Superior temporal gyrus (tissue), 1 donor: ENCODE measurements around the gene RNASEH2A.

ENCODE experiments used
- DNase-seq: peaks from one replicate; pipeline ENCODE4 v3.0.0-alpha.2; 2016; ENCODE audit errors: extremely low spot score

RNASEH2A gene

DNA sequence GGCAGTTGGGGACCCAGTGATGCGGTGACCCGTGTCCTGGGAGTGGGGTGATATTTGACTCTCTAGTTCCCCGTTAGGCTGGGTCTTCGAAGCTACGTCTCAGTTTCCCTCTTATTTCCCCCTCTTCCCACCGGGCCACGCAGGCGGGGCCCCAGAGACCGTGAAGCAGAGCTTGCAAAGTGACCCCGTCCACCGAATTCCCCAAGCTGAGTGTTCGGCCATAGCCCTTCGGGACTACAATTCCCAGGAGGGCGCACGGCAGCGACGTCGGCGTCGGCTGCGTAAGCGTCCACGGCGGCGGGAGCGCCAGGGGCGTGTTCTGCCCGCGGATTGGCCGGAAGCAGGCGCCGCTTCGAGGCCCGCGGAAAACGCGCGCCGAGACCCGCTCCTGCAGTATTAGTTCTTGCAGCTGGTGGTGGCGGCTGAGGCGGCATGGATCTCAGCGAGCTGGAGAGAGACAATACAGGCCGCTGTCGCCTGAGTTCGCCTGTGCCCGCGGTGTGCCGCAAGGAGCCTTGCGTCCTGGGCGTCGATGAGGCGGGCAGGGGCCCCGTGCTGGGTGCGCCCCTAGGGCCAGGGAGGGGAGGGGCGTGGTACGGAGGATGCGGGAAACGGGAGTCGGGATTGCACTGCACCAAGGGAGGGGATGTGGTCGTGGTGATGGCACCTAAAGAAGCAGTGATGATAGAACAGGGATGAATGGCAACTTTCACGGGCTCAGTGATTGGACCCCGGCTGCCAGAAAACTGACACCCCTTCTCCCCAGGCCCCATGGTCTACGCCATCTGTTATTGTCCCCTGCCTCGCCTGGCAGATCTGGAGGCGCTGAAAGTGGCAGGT lies at the start of gene RNASEH2A:
TSS of gene RNASEH2A (plus strand) at position 343 of the 840 bp plus-strand sequence. CDS start at position 433, 90 bp downstream.
- peak; percentile 91 for DNase-seq

DNA sequence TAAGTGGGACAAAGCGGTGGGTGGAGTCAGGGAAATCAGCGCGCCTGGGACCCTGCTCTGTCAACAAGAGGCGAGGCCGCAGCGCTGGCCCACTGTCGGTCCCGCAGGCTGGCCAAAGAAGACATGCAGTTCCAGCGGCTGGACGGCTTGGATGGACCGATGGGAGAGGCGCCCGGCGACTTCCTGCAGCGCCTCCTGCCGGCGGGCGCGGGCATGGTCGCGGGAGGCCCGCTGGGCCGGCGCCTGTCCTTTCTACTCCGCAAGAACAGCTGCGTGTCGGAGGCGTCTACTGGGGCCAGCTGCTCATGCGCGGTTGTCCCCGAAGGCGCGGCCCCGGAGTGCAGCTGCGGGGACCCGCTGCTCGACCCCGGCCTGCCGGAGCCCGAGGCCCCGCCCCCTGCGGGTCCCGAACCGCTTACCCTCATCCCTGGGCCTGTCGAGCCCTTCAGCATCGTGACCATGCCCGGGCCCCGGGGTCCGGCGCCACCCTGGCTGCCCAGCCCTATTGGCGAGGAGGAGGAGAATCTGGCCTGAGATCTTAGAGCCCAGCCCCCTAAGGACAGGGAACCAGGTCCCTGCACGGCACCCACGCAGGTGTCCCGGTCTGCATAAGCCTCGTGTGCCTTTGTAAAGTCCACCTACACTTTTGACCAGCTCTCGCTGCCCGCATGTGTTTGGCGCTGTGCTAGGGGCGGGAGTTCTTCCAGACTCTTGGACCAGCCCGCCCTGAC lies 48.7 kb upstream of the RNASEH2A start:
- DNase-seq = peak; percentile 51

DNA sequence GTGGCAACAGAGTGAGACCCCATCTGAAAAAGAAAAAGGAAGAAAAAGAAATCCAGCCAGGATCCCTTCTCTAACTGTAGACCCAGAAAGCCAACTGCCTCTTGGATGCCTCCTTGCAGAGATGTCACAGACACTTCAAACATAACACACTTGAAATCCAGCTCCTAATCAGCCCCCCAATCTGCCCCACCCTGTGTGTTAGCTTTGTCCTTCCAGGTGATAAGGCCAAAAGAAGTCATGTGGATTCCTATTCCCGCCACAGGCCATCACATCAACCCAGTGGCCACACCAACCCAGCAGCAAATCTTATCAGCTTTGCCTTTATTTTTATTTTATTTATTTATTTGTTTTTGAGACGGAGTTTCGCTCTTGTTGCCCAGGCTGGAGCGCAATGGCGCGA lies 46.7 kb upstream of the RNASEH2A start:
- no peak for DNase-seq

DNA sequence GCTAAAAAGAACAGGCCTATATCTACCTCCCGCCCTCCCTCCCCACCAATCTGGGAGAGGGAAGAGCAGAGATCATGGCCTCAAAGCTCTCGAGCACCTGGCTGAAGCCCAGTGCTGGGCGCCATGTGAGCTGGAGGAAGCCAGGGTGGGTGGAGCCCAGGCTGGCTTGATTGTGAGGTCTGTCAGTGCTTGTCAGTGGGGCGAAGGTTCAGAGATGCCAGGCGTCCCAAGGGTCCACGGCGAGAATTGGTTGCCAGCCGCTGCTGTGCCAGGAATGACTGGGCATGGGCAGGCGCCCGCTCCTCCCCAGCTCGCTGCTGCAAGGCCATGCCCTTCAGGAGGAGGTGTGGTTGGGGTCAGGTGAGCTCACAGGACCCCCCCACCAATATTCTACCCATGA lies 43.3 kb upstream of the RNASEH2A start:
- no peak for DNase-seq

DNA sequence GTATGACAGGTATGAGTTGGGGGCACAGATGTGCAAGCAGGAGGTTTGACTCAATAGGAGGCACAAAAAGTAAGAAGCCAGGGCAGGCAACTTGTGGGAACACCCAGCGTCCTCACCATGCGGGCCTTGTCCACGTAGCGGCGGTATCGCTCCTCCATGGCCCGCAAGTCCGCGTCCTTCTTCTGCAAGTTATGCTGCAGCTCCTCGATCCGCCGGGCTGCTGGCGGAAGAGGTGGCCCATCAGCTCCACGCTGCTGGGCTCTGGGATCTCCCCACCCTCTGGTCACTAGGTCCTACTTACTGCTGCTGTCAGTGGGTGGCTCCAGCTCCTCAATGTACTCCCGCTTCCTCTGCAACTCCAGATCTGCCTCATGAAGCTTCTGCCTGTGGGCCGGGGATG lies 41.7 kb upstream of the RNASEH2A start:
- no peak for DNase-seq

DNA sequence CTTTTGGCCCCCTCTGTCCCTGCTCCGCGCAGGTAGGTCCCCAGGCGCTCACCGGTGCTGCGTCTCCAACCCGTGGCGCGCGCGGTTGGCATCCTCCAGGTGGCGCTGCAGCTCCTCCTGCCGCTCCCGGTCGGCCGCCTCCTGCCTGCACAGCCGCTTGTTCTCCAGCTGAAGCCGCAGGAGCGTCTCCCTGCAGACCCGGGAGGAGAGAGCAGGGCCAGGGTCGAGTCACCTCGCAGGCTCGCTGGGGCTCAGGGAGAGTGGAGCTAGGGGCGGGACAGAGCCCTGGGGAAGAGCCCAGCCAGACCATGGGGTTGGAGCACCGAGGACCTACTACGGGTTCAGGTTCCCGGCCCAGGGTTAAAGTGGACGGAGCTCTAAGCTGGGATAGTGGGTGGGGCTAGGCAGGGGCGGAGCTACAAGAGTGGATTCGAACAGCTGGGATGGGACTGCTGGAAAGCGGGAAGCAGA lies 40.3 kb upstream of the RNASEH2A start:
- peak; percentile 57 for DNase-seq

DNA sequence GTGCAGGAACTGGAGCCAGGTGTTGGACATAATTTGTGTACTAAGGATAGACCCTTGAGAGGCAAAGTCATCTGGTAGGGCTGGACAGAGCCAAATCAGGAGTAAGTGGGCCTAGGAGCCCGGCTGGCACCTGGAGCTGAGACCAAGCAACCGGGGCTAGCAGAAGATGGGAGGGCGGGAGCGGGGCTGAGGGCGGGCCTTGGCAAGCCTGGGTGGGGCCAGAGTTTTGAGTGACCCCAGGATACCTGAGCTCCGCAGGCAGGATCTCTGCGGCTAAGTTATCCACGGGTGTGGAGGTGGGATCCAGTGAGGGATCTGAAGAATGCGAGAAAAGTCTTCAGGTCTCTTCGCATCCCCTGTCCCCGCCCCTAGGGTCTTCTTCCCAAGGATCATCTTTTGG lies 39.2 kb upstream of the RNASEH2A start:
- DNase-seq = no peak

DNA sequence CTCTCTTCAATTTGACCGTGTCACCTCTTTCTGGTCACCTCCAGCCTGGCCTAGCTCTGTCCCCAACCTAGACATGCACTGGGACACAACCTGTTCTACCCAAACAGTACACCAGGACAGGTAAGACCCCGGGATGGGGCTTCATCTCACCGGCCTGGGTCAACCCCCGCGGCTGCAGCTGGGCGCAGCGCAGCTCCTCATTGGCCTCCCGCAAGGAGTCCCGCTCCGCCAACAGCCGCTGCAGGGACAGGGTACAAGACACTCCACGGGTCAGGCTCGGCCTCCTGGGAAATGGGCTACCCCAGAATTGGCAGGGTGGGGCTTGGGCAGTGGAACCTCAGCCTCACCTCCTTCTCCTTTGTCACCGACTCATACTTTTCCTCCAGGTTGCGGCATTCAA lies 38.7 kb upstream of the RNASEH2A start:
- DNase-seq = no peak

DNA sequence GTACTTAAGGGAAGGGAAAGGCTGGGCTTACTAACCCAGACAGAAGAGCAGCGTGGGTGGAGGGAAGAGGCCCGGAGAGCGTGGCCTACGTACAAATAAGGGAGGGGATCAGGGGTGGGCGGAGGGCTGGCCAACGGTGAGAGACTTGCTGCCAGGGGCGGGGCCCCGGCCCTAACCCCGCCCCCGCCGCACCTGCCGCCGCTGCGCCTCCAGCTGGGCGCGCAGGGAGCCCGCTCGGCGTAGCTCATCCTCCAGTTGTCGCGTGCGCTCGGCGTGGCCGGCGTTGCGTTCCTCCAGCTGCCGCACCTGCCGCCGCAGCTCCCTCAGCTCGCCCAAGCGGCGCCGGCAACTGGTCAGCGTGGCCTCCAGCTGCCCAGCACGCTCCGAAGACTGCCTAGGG lies 36.7 kb upstream of the RNASEH2A start:
- DNase-seq = no peak

DNA sequence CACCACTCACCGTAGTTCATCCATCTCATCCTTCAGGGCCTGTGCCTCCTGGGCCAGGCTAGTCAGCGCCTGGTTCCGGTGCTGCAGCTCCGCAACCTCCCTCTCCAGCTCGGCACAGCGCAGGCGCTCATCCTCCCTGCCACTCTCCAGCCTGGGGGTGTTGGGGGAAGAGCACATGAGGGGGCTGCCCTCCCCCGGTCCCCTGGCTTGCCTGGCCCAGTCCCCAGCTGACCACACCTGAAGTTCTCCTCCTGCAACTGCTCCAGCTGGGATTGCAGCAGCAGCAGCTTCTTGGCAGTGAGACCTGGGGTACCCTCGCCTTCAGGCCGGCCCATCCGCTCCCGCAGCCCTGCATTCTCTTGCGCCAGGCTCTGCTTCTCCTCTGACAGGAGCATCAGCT lies 35.5 kb upstream of the RNASEH2A start:
- DNase-seq = no peak

DNA sequence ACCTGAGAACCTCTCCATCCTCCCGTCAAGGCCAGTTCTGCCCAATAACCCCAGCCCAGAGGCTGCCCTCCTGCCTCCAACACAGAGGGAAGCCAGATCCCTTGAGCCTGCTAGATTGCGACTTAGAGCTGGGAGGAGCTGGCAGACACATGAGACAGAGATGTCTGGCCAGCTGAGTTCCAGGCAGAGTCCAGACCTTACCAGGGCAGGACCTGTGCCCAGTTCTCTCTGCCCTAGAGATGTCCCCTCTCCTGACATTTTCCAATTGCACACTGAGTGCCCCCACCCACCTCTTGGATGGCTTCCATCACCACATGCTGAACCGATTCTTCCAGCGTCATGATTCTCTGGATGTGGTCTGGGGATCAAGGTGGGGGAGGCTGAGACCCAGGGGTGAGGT lies 34.1 kb upstream of the RNASEH2A start:
- no peak for DNase-seq

DNA sequence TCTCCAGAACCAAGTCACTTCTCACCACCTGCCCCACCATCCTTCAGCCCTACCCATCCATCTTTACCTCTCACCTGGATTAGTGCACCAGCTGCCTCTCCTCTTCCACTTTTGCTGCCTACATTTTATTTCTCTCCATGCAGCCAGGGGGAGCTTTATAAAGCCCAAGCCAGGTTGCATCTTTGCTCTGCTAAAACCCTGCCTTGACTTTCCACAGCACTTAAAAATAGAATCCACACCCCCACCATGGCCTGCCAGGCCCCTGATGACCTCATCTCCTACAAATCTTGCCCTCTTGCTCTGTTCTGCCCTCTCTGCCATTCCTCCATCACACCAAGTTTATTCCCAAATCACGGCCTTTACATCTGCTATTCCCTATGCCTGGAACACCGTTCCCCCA lies 32.8 kb upstream of the RNASEH2A start:
- DNase-seq = no peak

DNA sequence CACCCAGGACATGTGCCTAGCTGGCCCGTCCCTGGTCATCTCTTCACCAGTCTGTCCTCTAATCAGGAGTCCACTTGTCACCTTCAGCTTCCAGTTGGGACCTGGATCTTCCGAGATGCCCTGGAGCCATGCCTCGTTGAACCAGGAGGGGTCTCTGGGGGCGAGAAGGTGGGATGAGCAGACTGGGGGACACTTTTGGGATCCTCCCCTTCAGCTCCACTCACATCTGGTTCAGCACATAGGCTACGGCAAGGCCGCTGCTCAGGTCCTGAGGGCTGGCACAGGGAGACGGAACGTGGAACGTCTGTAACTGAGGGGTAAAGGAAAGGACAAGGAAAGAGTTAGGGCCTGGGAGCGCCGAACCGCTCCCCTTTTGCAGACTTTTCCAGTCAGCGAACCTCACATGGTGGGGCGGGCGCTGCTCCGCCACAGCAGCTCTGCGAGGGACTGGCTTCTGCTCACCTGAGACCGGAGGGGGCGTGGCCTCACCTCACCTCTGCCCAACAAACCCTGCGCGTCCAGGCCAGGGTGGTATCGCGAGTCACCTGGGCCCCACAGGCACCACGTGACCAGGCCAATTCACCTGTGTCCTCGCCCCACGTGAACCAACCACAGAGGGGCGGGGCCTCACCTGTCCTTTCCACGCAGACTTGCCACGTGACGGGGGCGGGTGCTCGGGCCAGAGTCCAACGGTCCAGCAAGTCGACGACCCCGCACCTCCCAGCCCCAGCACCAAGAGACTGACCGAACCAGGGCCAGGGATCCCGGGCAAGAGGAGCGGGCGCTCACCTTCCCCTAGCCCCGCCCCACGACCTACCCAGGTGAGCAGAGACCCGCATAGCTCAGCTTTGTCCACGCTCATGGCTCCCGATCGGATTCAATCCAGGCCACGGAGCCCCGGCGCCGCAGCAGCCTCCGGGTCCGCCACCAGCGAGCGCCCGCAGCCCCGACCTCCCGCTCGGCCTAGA lies 31.5 kb upstream of the RNASEH2A start, which contains the start of gene HOOK2:
TSS of gene HOOK2 (minus strand) at position 965 of the 968 bp plus-strand sequence. CDS start at position 862, 103 bp downstream.
- DNase-seq = no peak

DNA sequence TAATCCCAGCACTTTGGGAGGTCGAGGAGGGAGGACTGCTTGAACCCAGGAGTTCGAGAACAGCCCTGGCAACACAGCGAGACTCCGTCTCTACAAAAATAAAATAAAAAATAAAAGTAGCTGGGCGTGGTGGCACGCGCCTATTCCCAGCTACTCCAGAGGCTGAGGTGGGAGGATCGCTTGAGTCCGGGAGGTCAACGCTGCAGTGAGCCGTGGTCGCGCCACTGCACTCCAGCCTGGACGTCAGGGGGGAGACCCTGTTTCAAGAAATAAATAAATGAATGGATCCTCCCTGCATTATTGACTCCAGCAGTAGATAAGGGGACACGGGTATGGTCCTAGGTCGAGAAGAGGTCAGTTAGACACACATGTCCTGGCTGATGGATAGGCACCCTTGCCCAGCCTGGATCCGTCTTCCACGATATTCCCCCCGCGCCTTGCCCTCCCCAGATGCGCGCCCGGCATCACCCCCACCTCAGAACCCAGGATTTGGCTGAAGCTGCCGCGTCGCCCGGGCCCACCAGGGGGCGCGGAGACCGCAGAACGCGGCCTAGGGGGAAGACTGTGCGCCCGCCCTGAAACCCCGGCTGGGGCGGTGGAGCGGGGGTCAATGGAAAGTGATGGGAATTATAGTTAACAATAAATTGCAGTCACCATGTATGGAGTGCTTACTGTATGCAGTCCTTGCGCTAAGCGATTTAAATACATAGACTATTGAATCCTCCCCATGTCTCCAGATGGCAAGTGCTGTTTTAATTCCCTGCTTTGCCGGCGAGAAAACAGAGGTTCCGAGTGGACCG lies 29.0 kb upstream of the RNASEH2A start:
- DNase-seq = peak; percentile 87

DNA sequence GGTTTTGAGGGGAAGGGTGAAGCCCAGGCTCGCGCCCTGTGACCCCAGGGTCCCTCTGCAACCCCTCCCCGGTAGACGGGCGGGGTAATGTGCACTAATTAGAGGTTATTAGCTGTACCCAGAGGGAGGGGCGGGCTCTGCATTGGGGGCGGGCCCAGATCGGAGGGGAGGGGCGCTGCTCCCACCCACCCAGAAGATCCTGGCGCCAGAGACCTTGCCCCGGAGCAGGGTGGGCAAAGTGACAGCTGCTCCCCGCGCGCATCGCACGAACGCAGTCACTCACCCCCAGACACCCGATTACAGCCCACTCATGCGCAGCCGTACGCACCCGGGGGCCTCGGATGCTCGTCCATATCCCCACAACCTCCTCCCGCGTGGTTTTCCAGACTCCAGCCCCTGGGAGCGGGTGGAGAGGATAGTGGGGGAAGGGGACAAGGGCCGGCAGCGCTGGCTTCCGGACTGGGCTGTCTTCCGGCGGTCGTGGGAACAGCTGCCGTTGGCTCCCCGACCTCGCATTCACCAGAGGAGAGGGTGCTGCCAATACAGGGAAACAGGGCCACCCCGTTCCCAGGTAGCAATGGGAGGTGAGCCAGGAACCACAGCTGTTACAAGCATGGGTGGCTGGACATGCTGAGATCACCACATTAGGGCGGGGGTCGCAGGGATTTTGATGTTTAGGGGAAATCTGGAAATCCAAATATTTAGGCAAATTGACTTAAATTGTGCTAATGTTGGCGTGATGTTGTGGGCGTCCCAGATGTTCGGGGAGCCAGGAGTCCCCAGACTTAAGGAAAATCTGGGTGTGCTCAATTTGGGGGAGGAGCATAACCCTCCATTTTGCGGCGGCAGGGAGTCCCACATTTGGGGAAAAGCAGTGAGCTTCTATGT lies 28.1 kb upstream of the RNASEH2A start:
- DNase-seq = peak; percentile 54

DNA sequence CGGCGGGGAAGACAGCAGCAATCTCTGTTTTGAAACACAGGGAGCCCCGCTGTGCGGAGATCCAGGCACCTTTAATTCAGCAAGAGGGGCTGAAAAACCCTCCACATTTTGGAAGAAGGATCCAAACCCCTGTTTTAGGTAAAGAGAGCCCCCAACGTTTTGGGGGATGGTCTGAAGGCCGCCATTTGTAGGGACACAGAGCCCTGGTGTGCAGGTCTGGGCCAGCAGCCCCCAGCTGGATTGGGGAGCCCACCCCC lies 27.6 kb upstream of the RNASEH2A start:
- no peak for DNase-seq

DNA sequence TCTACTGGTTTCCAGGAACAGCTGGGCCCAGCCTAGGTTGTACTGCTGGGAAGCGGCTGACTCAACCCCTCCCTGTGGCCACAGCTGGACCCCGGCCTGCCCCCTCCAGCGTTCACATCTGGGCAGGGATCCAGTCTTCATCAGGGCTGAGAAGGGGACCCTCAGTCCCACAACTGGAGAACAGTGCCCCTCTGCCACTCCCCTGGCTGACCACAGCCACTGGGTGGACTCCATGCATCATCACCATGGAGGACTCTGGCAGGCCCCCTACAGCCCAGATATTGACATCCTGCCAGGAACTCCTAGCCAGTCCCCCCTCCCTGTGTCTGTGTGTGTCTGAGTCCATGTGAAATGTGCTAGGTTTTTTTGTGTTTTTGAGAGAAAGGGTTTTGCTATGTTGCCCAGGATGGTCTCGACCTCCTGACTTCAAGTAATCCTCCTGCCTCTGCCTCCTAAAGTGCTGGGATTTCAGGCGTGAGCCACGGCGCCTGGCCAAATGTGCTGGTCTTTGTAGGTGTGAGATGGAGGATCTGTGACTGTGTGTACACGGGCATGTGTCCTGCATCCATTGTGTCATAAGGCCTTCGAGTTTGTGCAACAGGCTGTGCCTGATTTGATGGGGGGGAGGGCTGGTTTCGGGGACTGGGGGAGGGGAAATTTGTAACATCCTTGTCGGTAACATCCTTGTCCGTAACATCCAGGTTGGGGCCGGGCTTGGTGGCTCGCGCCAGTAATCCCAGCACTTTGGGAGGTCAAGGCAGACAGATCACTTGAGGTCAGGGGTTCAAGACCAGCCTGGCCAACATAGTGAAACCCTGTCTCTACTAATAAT lies 27.0 kb upstream of the RNASEH2A start:
- no peak for DNase-seq

DNA sequence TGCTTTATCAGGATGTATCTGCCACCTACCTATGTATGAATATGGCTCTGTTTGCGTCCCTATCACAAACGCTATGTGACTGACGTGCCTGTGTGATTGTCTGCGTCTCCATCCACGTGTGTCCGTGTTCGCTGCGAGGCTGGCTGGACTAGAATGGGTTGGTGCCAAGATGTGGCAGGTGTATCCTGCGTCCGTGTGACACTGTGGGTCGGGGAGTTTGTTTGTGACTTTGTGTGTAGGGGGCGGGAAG lies 24.3 kb upstream of the RNASEH2A start:
- DNase-seq = no peak
